Esophagus muscularis mucosa (tissue), 3 donors: ENCODE results near the gene TMEM198.

Source experiments
- POLR2A ChIP-seq: fragments of 450-650 bp; IDR thresholded peaks from one replicate; pipeline ENCODE4 v1.6.1; 2017; ENCODE audit warnings: antibody characterized with exemption, moderate library complexity, mild to moderate bottlenecking, low read depth
- POLR2AphosphoS5 ChIP-seq, 2 donors: sonication (generic); formaldehyde crosslinking; IDR thresholded peaks; one replicate each; pipeline ENCODE4 v1.6.1; 2017; ENCODE audit warnings: antibody characterized with exemption in 2 of 2
- TF ChIP-seq, protein P1 (sequence below), 3 experiments: fragments of 200-600 bp in 2 of 3; fragments of 450-650 bp in 1 of 3; sonication (generic) in 2 of 3; IDR thresholded peaks; one replicate each; pipeline ENCODE4 v1.5.1; 2017 to 2019; ENCODE audit warnings: antibody characterized with exemption in 3 of 3, mild to moderate bottlenecking in 2 of 3, moderate library complexity in 1 of 3

DNA sequence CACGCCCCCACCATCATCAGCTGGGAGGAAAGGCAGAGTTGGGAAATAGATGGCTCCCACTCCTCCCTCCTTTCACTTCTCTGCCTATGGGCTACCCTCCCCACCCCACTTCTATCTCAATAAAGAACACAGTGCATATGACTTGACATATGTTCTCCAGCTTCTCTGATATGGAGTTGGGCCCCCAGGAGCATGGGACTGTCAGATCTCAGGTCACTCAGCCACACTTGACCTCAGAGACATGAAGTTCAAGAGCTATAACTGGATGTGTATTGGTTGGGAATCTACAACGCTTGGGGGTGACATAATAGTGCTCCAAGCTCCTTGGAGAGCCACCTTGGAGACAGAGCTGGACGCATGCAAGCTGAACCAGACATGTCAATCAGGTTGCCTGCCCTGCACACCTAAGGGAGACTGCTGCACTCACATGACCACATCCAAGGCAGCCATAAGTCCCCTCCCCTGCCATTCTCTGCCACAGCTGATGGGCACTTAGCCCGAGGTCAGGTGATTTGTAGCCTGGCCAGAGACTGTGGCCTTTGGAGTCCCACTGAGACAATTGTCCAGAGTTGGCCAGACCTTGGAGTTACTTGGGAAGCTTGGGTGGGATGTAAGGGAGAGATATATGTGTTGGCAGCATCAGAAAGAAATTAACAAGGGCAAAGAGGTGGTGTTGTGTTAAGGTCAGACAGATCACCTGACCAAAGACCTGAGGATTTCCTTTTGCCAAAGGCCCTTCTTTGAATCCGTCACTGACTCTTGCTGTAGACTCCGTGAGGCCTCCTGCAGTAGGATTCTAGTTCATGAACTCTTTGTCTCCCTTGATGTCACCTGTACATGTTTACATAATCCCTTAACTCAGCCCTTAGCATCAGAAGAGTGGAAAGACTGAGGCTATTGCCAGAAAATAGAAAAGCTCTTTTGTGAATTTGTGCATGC lies 32.0 kb downstream of the TMEM198 start:
- TF ChIP-seq POLR2A, result no peak
- TF ChIP-seq, protein P1, sequence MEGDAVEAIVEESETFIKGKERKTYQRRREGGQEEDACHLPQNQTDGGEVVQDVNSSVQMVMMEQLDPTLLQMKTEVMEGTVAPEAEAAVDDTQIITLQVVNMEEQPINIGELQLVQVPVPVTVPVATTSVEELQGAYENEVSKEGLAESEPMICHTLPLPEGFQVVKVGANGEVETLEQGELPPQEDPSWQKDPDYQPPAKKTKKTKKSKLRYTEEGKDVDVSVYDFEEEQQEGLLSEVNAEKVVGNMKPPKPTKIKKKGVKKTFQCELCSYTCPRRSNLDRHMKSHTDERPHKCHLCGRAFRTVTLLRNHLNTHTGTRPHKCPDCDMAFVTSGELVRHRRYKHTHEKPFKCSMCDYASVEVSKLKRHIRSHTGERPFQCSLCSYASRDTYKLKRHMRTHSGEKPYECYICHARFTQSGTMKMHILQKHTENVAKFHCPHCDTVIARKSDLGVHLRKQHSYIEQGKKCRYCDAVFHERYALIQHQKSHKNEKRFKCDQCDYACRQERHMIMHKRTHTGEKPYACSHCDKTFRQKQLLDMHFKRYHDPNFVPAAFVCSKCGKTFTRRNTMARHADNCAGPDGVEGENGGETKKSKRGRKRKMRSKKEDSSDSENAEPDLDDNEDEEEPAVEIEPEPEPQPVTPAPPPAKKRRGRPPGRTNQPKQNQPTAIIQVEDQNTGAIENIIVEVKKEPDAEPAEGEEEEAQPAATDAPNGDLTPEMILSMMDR (IDR thresholded peaks at IDR 0.05), result no peak
- no peak for TF ChIP-seq POLR2AphosphoS5 (IDR thresholded peaks at IDR 0.05)
